NCI-H1092 (cell line): ENCODE data around the gene ZNF724.

Experiments
- DNase-seq: peaks from one replicate; lab custom pipeline; 2025; lab: John Stamatoyannopoulos, UW

Gene ZNF724

DNA sequence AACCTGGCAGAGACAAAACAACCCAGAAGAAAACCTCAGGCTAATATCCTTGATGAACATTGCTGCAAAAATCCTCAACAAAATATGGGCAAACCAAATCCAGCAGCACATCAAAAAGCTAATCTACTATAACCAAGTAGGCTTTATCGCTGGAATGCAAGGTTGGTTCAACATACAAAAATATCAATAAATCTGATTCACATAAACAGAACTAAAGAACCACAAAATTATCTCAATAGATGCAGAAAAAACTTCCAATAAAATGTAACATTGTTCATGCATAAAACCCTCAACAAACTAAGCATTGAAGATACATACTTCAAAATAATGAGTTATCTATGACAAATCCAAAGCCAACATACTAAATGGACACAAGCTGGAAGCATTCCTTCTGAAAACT lies 8.8 kb downstream of the ZNF724 start:
- DNase-seq = no peak

GRCh38 chr19:23222998-23223652 lies 27.1 kb downstream of the ZNF724 start:
- DNase-seq = no peak

DNA sequence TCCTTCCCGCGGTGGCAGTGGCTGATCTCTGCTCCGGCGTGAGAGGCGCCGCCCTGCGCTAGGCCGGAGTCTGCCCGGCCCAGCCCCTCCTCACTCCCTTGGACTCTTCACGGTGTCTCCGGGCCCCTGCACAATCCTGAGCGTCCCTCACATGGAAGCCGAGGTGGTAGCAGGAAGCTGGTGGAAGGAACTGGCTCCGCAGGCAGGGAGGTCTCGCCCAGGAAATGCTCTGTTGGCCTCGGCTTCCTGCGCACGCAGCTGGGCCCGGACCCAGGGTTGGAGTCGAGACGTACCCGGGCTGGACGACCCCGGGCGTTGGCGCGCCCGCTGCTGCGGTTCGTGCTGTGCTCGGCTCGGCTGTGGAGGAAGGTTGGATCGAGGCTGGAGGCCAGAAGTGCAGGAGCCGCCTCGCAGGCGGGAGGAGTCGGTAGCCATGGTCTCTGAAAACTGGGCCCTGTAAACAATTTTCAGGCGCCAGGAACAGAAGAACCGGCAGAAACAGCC lies 46.3 kb downstream of the ZNF724 start:
- no peak for DNase-seq

GRCh38 chr19:23190341-23190740 lies 59.9 kb downstream of the ZNF724 start:
- no peak for DNase-seq

GRCh38 chr19:23183251-23183650 lies 66.9 kb downstream of the ZNF724 start:
- DNase-seq = no peak
